ENCODE data around the gene LTBP2.

DNA sequence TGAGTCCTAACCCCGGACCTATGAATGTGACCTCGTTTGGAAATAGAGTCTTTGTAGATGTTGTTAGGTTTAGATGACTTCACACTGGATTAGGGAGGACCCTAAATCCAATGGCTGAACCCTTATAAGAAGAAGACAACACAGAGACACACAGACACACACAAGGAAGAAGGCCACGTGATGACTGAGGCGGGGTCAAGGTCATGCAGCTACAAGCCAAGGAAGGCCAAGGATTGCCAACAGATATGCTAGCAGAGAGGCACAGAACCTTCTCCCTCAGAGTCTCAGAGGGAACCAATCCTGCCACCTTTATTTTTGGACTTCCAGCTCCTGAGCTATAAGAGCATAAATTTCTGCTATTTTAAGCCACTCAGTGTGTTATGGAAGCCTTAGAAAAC is 31.8 kb downstream of the LTBP2 start:
- TF ChIP-seq, protein P1, sequence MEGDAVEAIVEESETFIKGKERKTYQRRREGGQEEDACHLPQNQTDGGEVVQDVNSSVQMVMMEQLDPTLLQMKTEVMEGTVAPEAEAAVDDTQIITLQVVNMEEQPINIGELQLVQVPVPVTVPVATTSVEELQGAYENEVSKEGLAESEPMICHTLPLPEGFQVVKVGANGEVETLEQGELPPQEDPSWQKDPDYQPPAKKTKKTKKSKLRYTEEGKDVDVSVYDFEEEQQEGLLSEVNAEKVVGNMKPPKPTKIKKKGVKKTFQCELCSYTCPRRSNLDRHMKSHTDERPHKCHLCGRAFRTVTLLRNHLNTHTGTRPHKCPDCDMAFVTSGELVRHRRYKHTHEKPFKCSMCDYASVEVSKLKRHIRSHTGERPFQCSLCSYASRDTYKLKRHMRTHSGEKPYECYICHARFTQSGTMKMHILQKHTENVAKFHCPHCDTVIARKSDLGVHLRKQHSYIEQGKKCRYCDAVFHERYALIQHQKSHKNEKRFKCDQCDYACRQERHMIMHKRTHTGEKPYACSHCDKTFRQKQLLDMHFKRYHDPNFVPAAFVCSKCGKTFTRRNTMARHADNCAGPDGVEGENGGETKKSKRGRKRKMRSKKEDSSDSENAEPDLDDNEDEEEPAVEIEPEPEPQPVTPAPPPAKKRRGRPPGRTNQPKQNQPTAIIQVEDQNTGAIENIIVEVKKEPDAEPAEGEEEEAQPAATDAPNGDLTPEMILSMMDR (IDR thresholded peaks at IDR 0.05; ENCODE audit: low read length): no peak
- no peak for TF ChIP-seq EZH2 (optimal IDR thresholded peaks at IDR 0.05; ENCODE audit: low read depth, low read length)

Measured in MM.1S (cell line).